Transverse colon (tissue), 4 donors: ENCODE data around the gene PHYHIPL.

Experiments used
- CTCF ChIP-seq, 5 experiments: fragments of 200-600 bp in 3 of 5; fragments of 450-650 bp in 2 of 5; sonication (generic) in 3 of 5; IDR thresholded peaks; 1 replicate in 2 of 5; 2 replicates in 3 of 5; pipeline ENCODE4 v1.5.1; 2016 to 2017; ENCODE audit warnings: antibody characterized with exemption in 5 of 5, inconsistent platforms in 3 of 5, mild to moderate bottlenecking in 2 of 5, moderate library complexity in 1 of 5
- POLR2AphosphoS5 ChIP-seq, 3 donors: sonication (generic); formaldehyde crosslinking; IDR thresholded peaks; one replicate each; pipeline ENCODE4 v1.6.1; 2016; ENCODE audit warnings: antibody characterized with exemption in 3 of 3

GRCh38 chr10:59131666-59132065 is 44.8 kb upstream of the PHYHIPL start:
- TF ChIP-seq POLR2AphosphoS5 (IDR thresholded peaks at IDR 0.05) (no peak), CTCF (IDR thresholded peaks at IDR 0.05) (no peak)
